HCEC 1CT (cell line): Measurements from ENCODE around the gene GFER.
"Not testable (repeated sequence)": the region's sequence is repeated elsewhere in the genome, so short reads cannot be mapped to it uniquely, and the experiment has no call there.

ENCODE experiments used
- DNase-seq: peaks from one replicate; pipeline ENCODE4 v3.0.0-alpha.2; 2017

The GFER gene

GRCh38 chr16:1983544-1984346 lies at the start of gene GFER:
TSS of gene GFER (plus strand) at chr16:1984193. CDS start at chr16:1984219, 26 bp downstream.
- DNase-seq = peak; percentile 90

GRCh38 chr16:1936945-1937479 lies 47.0 kb upstream of the GFER start:
- no peak for DNase-seq

- DNase-seq = no peak
Observed at GRCh38 chr16:1938316-1938715, 45.7 kb upstream of the GFER start.

GRCh38 chr16:1938910-1939309 lies 45.1 kb upstream of the GFER start:
- no peak for DNase-seq

GRCh38 chr16:1939833-1940232 lies 44.2 kb upstream of the GFER start:
- DNase-seq = not testable (repeated sequence)

GRCh38 chr16:1940273-1941161 lies 43.5 kb upstream of the GFER start:
- DNase-seq = no peak

GRCh38 chr16:1941162-1942046 lies 42.6 kb upstream of the GFER start:
- no peak for DNase-seq

GRCh38 chr16:1942047-1942809 lies 41.8 kb upstream of the GFER start:
- no peak for DNase-seq

GRCh38 chr16:1942810-1943726 lies 40.9 kb upstream of the GFER start, which contains the start of gene MSRB1:
TSS of gene MSRB1 (minus strand) at chr16:1943199. CDS start at chr16:1943156, 43 bp downstream.
- peak; percentile 95 for DNase-seq

- no peak for DNase-seq
Observed at GRCh38 chr16:1944612-1945199, 39.3 kb upstream of the GFER start.

GRCh38 chr16:1945559-1946391 lies 38.2 kb upstream of the GFER start:
- no peak for DNase-seq

GRCh38 chr16:1946495-1947368 lies 37.3 kb upstream of the GFER start:
- DNase-seq = no peak

- no peak for DNase-seq
Observed at GRCh38 chr16:1947369-1947670, 36.7 kb upstream of the GFER start.

- no peak for DNase-seq
Observed at GRCh38 chr16:1949507-1949906, 34.5 kb upstream of the GFER start.

GRCh38 chr16:1950047-1950446 lies 33.9 kb upstream of the GFER start:
- DNase-seq = no peak

- DNase-seq = no peak
Observed at GRCh38 chr16:1950559-1950958, 33.4 kb upstream of the GFER start.

- no peak for DNase-seq
Observed at GRCh38 chr16:1953734-1954133, 30.3 kb upstream of the GFER start.

GRCh38 chr16:1957434-1958142 lies 26.4 kb upstream of the GFER start:
- not testable (repeated sequence) for DNase-seq
